Measurements from ENCODE around the gene GAA. TPM values are rescaled to one million over a fixed set of nuclear protein-coding genes. Genes with fewer than 3 reads are reported as not detected.

Gene GAA
- total RNA-seq, 2 experiments from 2014 or later, result 38.7 to 43.1 TPM

- ChIA-PET POLR2A (interaction anchor here (0.8 kb wide), 1 partner anchor 30 kb away, joined by 3 read pairs; no protein-coding TSS in a partner anchor), CTCF (interaction anchor here (1.2 kb wide), 1 partner anchor 11 kb away, joined by 3 read pairs; the partner anchor contains the start of gene GAA)
These were observed 11.2 kb downstream of the GAA start for GRCh38 chr17:80112471-80113032.

DNA sequence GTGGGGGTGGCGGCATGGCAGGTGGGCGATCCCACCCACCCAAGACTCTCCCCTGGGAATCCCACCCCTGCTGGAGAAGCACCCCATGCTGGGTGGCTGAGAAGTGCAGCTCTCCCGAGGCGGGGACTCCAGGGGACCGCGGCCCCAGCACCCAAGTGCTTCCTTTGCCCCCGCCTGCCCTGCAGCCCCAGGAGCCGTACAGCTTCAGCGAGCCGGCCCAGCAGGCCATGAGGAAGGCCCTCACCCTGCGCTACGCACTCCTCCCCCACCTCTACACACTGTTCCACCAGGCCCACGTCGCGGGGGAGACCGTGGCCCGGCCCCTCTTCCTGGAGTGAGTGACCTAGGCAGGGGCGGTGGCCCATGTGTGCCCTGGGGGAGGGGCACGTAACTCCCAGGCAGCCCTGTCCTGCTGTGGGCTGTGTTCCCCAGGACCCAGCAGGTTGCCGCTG is 11.7 kb downstream of the GAA start:
- POLR2A ChIA-PET, result no interaction called here
- CTCF ChIA-PET, result interaction anchor here (1.2 kb wide), 1 partner anchor 12 kb away, joined by 3 read pairs; the partner anchor contains the start of gene GAA

- ChIA-PET CTCF (interaction anchor here (0.6 kb wide), 1 partner anchor 9 kb away, joined by 3 read pairs; no protein-coding TSS in a partner anchor), POLR2A (no interaction called here)
These were observed 13.4 kb downstream of the GAA start for GRCh38 chr17:80114758-80115157.

GRCh38 chr17:80115159-80115558 is 13.8 kb downstream of the GAA start:
- POLR2A ChIA-PET, result interaction anchor here (0.6 kb wide), 1 partner anchor 85 kb away, joined by 4 read pairs; no protein-coding TSS in a partner anchor
- CTCF ChIA-PET, result interaction anchor here (0.6 kb wide), 1 partner anchor 9 kb away, joined by 3 read pairs; no protein-coding TSS in a partner anchor

DNA sequence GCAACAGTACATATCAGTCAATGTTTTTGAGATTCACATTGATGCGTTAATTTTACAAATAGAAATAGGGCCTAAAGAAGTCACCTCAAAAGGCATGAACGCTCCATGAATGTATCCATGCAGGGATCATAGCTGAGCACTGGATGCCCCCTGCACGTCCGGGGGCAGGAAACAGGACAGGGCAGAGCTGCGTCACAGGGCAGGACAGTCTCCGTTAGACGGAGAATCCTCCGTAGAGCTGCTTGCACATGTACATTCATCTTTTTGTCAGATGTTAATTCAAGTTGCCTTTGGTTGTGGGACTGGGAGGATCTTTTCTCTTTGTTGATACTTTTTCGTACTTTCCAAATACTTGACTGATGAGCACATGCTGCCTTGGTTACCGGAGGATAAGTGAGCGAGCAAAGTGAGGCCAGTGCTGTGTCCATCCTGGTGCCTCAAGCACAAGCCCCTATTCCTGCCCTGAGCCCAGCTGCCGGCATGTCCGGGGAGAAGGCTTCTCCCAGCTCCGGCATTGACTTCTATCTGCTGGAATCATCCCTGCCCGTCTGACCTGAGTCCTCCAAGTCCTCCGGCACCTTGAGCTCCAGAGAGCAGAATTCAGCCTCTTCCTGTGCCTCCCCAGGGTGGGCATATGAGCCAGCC is 15.0 kb downstream of the GAA start:
- POLR2A ChIA-PET, result no interaction called here

DNA sequence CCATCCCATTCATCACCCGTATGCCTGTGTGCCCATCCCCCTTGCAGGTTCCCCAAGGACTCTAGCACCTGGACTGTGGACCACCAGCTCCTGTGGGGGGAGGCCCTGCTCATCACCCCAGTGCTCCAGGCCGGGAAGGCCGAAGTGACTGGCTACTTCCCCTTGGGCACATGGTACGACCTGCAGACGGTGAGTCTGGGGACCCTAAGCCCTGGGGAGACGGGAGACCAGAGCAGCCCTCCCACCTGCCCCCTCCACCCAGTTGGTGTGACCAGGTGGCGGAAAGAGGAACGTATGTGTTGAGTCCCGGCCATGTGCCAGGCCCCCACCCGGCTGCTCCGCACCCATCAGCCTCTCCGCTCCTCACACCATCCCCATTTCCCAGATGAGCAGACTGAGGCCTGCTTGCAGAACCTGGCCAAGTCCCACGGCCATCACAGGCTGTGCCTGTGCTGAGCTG is 15.6 kb downstream of the GAA start:
- ChIA-PET CTCF (no interaction called here), POLR2A (no interaction called here)

More for the DNA sequence above, 15.0 kb downstream of the GAA start:
- CTCF ChIA-PET, result no interaction called here

- ChIA-PET POLR2A (no interaction called here), CTCF (interaction anchor here (1.3 kb wide), 1 partner anchor 10 kb away, joined by 4 read pairs; no protein-coding TSS in a partner anchor)
These were observed 16.4 kb downstream of the GAA start for GRCh38 chr17:80117491-80118401.

GRCh38 chr17:80118601-80119270 is 17.4 kb downstream of the GAA start:
- CTCF ChIA-PET, result interaction anchor here (1.3 kb wide), 1 partner anchor 11 kb away, joined by 4 read pairs; no protein-coding TSS in a partner anchor
- POLR2A ChIA-PET, result interaction anchor here (0.5 kb wide), 1 partner anchor 27 kb away, joined by 5 read pairs; no protein-coding TSS in a partner anchor

DNA sequence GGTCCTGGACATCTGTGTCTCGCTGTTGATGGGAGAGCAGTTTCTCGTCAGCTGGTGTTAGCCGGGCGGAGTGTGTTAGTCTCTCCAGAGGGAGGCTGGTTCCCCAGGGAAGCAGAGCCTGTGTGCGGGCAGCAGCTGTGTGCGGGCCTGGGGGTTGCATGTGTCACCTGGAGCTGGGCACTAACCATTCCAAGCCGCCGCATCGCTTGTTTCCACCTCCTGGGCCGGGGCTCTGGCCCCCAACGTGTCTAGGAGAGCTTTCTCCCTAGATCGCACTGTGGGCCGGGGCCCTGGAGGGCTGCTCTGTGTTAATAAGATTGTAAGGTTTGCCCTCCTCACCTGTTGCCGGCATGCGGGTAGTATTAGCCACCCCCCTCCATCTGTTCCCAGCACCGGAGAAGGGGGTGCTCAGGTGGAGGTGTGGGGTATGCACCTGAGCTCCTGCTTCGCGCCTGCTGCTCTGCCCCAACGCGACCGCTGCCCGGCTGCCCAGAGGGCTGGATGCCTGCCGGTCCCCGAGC is 17.9 kb downstream of the GAA start:
- ChIA-PET POLR2A (interaction anchor here (0.5 to 0.6 kb wide), 2 partner anchors 27 to 106 kb away, joined by 5 to 10 read pairs; no protein-coding TSS in a partner anchor), CTCF (no interaction called here)

GRCh38 chr17:80119839-80120238 is 18.5 kb downstream of the GAA start:
- ChIA-PET CTCF (no interaction called here), POLR2A (interaction anchor here (0.6 kb wide), 1 partner anchor 105 kb away, joined by 10 read pairs; no protein-coding TSS in a partner anchor)

DNA sequence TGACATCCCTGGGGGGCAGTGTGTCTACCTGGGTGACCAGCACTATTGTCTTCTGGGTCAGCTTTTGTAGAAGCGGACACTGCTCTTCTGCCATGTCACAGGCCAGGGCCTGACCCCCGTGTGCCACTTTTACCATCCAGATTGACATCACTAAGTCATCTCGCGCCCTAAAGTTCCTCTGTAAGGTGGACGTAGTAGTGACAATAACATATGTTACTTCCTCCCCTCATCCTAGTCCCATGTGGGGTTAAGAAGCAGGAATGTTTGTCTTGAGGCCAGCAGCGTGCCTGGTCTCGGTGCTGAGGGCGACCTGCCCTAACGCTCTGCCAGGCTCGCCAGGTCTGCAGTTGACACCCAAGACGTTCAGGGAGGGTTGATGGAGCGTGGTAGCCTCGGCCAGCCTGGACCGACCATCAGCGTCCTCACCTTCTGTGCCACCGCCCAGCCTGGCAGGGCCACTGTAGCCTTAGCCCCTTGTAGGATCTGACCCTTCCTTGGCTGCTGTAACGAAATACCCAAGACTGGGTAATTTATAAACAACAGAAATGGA is 20.7 kb downstream of the GAA start:
- ChIA-PET POLR2A (no interaction called here), CTCF (interaction anchor here (0.7 to 1.0 kb wide), 3 partner anchors 21 to 53 kb away, joined by 3 to 4 read pairs (median 3); partner anchors contain the start of gene GAA)

GRCh38 chr17:80122926-80123505 is 21.6 kb downstream of the GAA start:
- ChIA-PET POLR2A (no interaction called here), CTCF (interaction anchor here (0.7 to 1.0 kb wide), 2 partner anchors 14 to 22 kb away, joined by 3 read pairs; partner anchors contain the start of gene GAA)

- POLR2A ChIA-PET, result no interaction called here
These were observed 22.4 kb downstream of the GAA start for GRCh38 chr17:80123791-80124190.

GRCh38 chr17:80124351-80124981 is 23.1 kb downstream of the GAA start:
- CTCF ChIA-PET, result interaction anchor here (0.6 to 1.0 kb wide), 2 partner anchors 19 to 862 kb away, joined by 3 read pairs; no protein-coding TSS in a partner anchor
- POLR2A ChIA-PET, result no interaction called here

More at GRCh38 chr17:80123791-80124190, 22.4 kb downstream of the GAA start:
- CTCF ChIA-PET, result interaction anchor here (0.6 to 1.0 kb wide), 3 partner anchors 20 to 862 kb away, joined by 3 read pairs; no protein-coding TSS in a partner anchor

GRCh38 chr17:80125656-80126448 is 24.5 kb downstream of the GAA start:
- ChIA-PET CTCF (no interaction called here), POLR2A (no interaction called here)

GRCh38 chr17:80126449-80126715 is 25.0 kb downstream of the GAA start:
- ChIA-PET POLR2A (no interaction called here), CTCF (no interaction called here)
